ENCODE results near the gene EXOC6. TPM values are rescaled to one million over a fixed set of nuclear protein-coding genes. Genes with fewer than 3 reads are reported as not detected.
"Not testable (repeated sequence)": the region's sequence is repeated elsewhere in the genome, so short reads cannot be mapped to it uniquely, and the experiment has no call there.

EXOC6 gene
- total and polyA plus RNA-seq, 9 donors, result 6.2 to 12.8 (median 9.7) TPM

DNA sequence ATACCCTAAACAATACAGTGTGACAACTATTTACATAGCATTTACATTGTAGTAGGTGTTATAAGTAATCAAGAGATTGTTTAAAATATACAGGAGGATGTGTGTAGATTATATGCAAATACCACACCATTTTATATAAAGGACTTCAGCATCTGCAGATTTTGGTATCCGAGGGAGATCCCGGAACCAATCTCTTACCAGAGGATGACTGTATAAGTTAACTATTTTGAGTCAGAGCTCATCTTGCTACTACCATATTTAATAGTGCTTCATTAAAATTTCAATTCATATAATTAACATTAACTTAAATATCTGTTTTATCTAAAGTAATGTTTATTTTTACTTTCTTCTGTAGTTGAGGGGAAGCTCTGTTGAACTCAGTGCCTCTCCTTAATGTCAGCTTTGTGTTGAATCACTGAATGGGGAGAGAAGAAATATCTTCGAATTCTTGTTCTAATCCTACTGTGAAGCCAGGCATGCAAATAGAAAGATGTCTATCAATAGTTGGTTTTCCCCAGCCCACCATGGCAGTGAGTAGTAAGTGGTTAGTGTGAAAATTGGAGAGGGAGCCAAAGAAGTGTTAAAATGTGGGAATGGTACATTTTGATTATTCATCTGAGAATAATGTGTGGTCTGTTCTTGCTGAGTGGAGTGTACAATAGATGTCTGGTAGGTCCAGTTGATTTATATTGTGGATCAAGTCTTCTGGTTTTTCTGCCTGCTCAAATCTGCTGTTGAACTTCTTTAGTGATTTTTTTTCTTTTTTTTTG, 122.2 kb downstream of the EXOC6 start:
- Histone ChIP-seq H3K9me3 (no peaks in the 10 kb centered on the region), H3K4me3 (no peak overlapping the region), H3K4me1 (ENCODE audit: insufficient read depth) (no peaks in the 10 kb centered on the region), H3K27me3 (no peaks in the 10 kb centered on the region), H3K36me3 (no peaks in the 10 kb centered on the region), H3K27ac (no peak overlapping the region)
- no peak for DNase-seq
- intact Hi-C loops (cut with DNase I), result no loop called here
- TF ChIP-seq POLR2A (IDR thresholded peaks at IDR 0.05) (no peak), EP300 (IDR thresholded peaks at IDR 0.05) (no peak)
- TF ChIP-seq, protein P1, sequence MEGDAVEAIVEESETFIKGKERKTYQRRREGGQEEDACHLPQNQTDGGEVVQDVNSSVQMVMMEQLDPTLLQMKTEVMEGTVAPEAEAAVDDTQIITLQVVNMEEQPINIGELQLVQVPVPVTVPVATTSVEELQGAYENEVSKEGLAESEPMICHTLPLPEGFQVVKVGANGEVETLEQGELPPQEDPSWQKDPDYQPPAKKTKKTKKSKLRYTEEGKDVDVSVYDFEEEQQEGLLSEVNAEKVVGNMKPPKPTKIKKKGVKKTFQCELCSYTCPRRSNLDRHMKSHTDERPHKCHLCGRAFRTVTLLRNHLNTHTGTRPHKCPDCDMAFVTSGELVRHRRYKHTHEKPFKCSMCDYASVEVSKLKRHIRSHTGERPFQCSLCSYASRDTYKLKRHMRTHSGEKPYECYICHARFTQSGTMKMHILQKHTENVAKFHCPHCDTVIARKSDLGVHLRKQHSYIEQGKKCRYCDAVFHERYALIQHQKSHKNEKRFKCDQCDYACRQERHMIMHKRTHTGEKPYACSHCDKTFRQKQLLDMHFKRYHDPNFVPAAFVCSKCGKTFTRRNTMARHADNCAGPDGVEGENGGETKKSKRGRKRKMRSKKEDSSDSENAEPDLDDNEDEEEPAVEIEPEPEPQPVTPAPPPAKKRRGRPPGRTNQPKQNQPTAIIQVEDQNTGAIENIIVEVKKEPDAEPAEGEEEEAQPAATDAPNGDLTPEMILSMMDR (IDR thresholded peaks at IDR 0.05), result no peak
- 86 to 91% (median 86%) methylated on average over 3 of the region's 3 CpGs for WGBS, 3 donors

DNA sequence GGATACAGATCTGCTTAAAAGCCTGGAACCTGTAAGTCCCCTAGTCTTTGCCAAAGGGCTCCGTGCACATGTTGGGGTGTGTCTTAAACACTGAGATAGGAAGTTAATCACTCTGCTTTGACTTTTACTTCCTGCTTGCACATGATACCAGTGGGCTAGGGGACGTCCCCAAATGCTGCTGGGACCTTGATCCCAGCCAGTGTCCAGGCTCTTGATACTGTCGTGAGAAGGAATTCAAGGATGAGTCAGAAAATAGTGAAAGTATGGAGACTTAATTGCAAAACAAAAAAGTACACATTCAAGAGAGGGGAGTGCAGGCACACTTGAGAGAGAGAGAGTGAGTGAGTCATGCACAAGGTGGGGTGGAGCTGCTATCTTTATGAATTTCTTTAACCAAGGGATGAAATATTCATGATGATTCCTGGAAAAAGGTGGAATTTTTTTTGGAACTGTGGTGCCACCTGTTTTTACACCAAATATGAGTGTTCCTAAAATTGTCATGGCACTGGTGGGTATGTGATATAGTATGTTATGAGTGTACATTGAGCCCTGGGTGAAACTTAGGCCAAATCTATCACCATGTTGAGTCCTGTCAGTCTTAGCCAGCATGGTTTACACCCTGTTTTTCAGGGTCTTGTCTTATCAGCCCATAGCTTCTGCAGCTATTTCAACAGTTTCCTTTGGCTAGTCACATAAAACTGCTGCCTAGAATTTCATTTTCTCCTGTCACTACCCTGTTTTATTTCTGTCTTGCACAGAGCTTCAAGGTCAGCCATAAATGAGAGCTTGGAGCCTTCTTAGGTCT, 123.9 kb downstream of the EXOC6 start:
- intact Hi-C loops (cut with DNase I), result no loop called here
- Histone ChIP-seq H3K27me3 (no peaks in the 10 kb centered on the region), H3K9me3 (no peaks in the 10 kb centered on the region), H3K27ac (no peak overlapping the region), H3K36me3 (no peaks in the 10 kb centered on the region), H3K4me3 (no peak overlapping the region), H3K4me1 (ENCODE audit: insufficient read depth) (no peaks in the 10 kb centered on the region)
- no peak for DNase-seq
- WGBS, 3 donors, result 23 to 36% (median 34%) methylated on average over 3 of the region's 3 CpGs
- TF ChIP-seq, protein P1 (IDR thresholded peaks at IDR 0.05), result no peak
- TF ChIP-seq EP300 (IDR thresholded peaks at IDR 0.05) (no peak), POLR2A (IDR thresholded peaks at IDR 0.05) (no peak)

DNA sequence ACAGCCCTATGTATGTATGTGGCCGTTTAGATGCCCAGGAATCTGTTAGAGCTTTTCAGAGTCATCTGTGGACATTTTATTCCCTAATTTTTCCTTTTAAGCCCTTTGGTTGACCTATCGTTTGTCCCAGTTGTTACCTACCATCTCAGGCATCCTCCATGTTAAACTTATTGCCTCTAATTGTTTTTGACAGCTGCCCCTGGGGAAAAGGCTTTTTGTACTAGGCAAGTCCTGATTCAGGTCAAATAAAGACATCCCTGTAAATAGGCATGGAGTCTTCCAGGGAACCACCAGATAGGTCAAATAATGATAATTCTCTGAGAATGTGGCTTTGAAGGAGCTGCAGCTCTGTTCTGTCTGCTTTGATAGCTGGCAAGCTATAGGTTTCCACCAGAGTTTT, 124.6 kb downstream of the EXOC6 start:
- intact Hi-C loops (cut with DNase I), result no loop called here
- 67 to 88% (median 76%) methylated on average over 2 of the region's 2 CpGs for WGBS, 3 donors
- no peaks in the 10 kb centered on the region for H3K27me3 ChIP-seq
- no peak overlapping the region for H3K4me3 ChIP-seq
- no peaks in the 10 kb centered on the region for H3K4me1 ChIP-seq (ENCODE audit: insufficient read depth)
- no peak for TF ChIP-seq EP300 (IDR thresholded peaks at IDR 0.05)
- no peak for TF ChIP-seq POLR2A (IDR thresholded peaks at IDR 0.05)
- TF ChIP-seq, protein P1 (IDR thresholded peaks at IDR 0.05), result no peak
- no peak overlapping the region for H3K27ac ChIP-seq
- H3K36me3 ChIP-seq, result no peaks in the 10 kb centered on the region
- DNase-seq, result no peak
- H3K9me3 ChIP-seq, result no peaks in the 10 kb centered on the region

DNA sequence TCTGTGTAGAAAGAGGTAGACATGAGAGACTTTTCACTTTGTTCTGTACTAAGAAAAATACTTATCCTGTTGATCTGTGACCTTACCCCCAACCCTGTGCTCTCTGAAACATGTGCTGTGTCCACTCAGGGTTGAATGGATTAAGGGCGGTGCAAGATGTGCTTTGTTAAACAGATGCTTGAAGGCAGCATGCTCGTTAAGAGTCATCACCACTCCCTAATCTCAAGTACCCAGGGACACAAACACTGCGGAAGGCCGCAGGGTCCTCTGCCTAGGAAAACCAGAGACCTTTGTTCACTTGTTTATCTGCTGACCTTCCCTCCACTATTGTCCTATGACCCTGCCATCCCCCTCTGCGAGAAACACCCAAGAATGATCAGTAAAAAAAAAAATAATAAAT, 128.0 kb downstream of the EXOC6 start:
- H3K9me3 ChIP-seq; H3K27me3 ChIP-seq; H3K4me3 ChIP-seq; DNase-seq; H3K4me1 ChIP-seq (ENCODE audit: insufficient read depth); intact Hi-C loops (cut with DNase I); H3K27ac ChIP-seq; H3K36me3 ChIP-seq: not testable (repeated sequence)
- 93 to 95% (median 94%) methylated on average over 1 to 5 of the region's 5 CpGs for WGBS, 3 donors

DNA sequence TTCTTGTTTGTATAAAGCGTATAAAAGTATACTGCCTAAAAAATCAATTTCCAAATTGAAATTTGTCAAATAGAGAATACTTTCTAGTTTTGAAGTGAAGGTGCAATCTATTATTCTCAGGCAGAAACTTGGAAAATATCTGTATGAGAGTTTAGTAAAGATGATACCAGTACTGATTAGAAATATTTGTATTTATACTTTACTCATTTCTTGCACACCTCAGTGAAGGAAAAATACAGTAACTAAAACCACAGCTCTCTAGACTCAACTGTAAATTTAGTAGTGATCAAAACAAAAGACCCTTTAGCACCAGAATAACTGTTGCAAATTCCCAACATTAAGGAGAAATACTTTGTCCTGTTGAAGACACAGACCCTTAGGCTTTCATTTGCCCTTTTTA, 140.9 kb downstream of the EXOC6 start:
- DNase-seq, result no peak
- Histone ChIP-seq H3K27me3 (no peaks in the 10 kb centered on the region), H3K36me3 (no peaks in the 10 kb centered on the region), H3K4me3 (no peak overlapping the region), H3K27ac (no peak overlapping the region), H3K4me1 (ENCODE audit: insufficient read depth) (no peaks in the 10 kb centered on the region), H3K9me3 (no peaks in the 10 kb centered on the region)
- TF ChIP-seq POLR2A (IDR thresholded peaks at IDR 0.05) (no peak), EP300 (IDR thresholded peaks at IDR 0.05) (no peak)
- TF ChIP-seq, protein P1 (IDR thresholded peaks at IDR 0.05), result no peak
- WGBS, 3 donors, result 83 to 93% (median 86%) methylated on average over 1 of the region's 1 CpG
- intact Hi-C loops (cut with DNase I), result no loop called here
